ENCODE results near the gene GALNT2.

GALNT2 gene

DNA sequence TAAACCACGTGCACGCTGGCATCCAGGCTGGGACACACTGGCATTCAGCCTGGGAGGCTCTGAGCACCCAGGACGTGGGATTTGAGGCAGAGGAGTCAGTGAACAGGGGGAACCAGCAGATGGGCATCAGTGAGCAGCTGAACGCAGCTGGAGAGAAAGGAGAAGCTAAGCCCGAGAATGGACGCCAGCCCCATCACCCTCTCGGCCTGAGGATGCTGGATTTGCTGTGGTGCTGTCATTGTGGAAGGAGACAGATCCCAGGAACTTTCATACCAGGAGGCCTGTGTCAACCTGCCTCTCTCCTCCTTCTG, 226.3 kb downstream of the GALNT2 start:
- H4K20me1 ChIP-seq = no peaks in the 10 kb centered on the region
- no peak for TF ChIP-seq Cebpa-rat (IDR thresholded peaks at IDR 0.05)
- peaks cover 54% of the 10 kb centered on the region for H3K4me1 ChIP-seq
- no peaks in the 10 kb centered on the region; the same call in 1 of the 2 replicates for H3K27me3 ChIP-seq
- H3K4me2 ChIP-seq = peak overlapping the region; percentile 88; the same call in 1 of the 2 replicates
- H3K27ac ChIP-seq = no peak overlapping the region
- H3K36me3 ChIP-seq = no peaks in the 10 kb centered on the region
- H3K9me3 ChIP-seq = no peaks in the 10 kb centered on the region
- H3K4me3 ChIP-seq = no peak overlapping the region
- H3K9ac ChIP-seq = no peak overlapping the region

DNA sequence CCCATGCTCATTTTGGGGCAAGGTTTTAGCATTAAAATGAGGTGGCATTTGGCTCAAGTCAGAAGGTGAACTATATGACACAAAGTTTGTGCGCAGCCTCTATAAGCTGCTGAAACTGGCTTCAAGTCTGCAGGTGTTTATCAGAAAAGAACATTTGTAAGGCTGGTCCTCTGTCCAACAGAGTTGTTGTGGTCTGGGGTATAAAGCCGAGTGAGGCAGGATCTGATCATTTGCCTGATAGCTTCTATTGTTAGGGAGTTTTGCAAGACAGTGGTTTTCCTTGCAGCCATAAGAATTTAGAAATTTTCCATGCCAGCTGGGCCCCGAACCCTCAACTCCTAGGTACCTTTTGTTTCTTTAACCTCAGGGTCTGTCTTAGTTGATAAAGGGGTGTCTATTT, 228.3 kb downstream of the GALNT2 start:
- H4K20me1 ChIP-seq = no peaks in the 10 kb centered on the region
- no peak overlapping the region for H3K4me3 ChIP-seq
- no peak overlapping the region for H3K4me2 ChIP-seq
- peaks cover 48% of the 10 kb centered on the region for H3K4me1 ChIP-seq
- H3K27ac ChIP-seq = no peak overlapping the region
- no peak overlapping the region for H3K9ac ChIP-seq
- H3K27me3 ChIP-seq = peaks cover 8% of the 10 kb centered on the region; the same call in 1 of the 2 replicates
- TF ChIP-seq Cebpa-rat (IDR thresholded peaks at IDR 0.05) = no peak
- no peaks in the 10 kb centered on the region for H3K36me3 ChIP-seq
- H3K9me3 ChIP-seq = no peaks in the 10 kb centered on the region

- Histone ChIP-seq H4K20me1 (no peaks in the 10 kb centered on the region), H3K27me3 (peaks cover 25% of the 10 kb centered on the region; the same call in 1 of the 2 replicates), H3K36me3 (no peaks in the 10 kb centered on the region), H3K4me3 (no peak overlapping the region), H3K9ac (no peak overlapping the region), H3K4me2 (peak overlapping the region; percentile 76), H3K4me1 (peaks cover 30% of the 10 kb centered on the region), H3K9me3 (no peaks in the 10 kb centered on the region), H3K27ac (no peak overlapping the region)
- TF ChIP-seq Cebpa-rat (IDR thresholded peaks at IDR 0.05) = no peak
These were observed 232.4 kb downstream of the GALNT2 start for GRCh38 chr1:230299191-230300006.

- H3K9me3 ChIP-seq = no peaks in the 10 kb centered on the region
- no peak for TF ChIP-seq Cebpa-rat (IDR thresholded peaks at IDR 0.05)
- H3K4me2 ChIP-seq = peak overlapping the region; percentile 76
- H3K9ac ChIP-seq = no peak overlapping the region; the same call in 1 of the 2 replicates
- no peaks in the 10 kb centered on the region for H3K36me3 ChIP-seq
- no peaks in the 10 kb centered on the region for H4K20me1 ChIP-seq
- H3K27ac ChIP-seq = no peak overlapping the region
- H3K4me3 ChIP-seq = no peak overlapping the region
- peaks cover 25% of the 10 kb centered on the region; the same call in 1 of the 2 replicates for H3K27me3 ChIP-seq
- H3K4me1 ChIP-seq = peaks cover 30% of the 10 kb centered on the region
These were observed 233.6 kb downstream of the GALNT2 start for GRCh38 chr1:230300322-230301301.

- no peaks in the 10 kb centered on the region for H3K36me3 ChIP-seq
- H3K27ac ChIP-seq = no peak overlapping the region
- no peaks in the 10 kb centered on the region for H4K20me1 ChIP-seq
- no peak for TF ChIP-seq Cebpa-rat (IDR thresholded peaks at IDR 0.05)
- peaks cover 30% of the 10 kb centered on the region for H3K4me1 ChIP-seq
- H3K27me3 ChIP-seq = peaks cover 25% of the 10 kb centered on the region; the same call in 1 of the 2 replicates
- H3K9ac ChIP-seq = no peak overlapping the region; the same call in 1 of the 2 replicates
- no peaks in the 10 kb centered on the region for H3K9me3 ChIP-seq
- H3K4me3 ChIP-seq = no peak overlapping the region
- H3K4me2 ChIP-seq = peak overlapping the region; percentile 76
These were observed 234.3 kb downstream of the GALNT2 start for GRCh38 chr1:230301322-230301721.

DNA sequence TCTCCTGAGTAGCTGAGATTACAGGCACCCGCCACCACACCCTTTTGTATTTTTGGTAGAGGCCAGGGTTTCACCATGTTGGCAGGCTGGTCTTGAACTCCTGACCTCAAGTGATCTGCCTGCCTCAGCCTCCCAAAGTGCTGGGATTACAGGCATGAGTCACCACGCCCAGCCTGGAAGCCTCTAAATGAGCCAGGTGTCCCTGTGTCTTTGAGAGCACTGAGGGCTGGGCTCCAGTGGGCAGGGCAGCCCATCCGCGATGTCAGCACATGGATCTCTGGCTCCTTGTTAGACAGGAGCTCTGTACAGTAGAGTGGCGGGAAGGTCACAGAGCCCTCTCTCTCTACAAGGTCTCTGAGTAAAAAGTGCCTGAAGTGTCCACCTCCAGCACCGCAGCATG, 234.8 kb downstream of the GALNT2 start:
- no peak overlapping the region for H3K4me3 ChIP-seq
- peak overlapping the region; percentile 76 for H3K4me2 ChIP-seq
- no peaks in the 10 kb centered on the region for H3K36me3 ChIP-seq
- peaks cover 30% of the 10 kb centered on the region for H3K4me1 ChIP-seq
- H4K20me1 ChIP-seq = no peaks in the 10 kb centered on the region
- no peak overlapping the region for H3K27ac ChIP-seq
- H3K27me3 ChIP-seq = peaks cover 25% of the 10 kb centered on the region; the same call in 1 of the 2 replicates
- TF ChIP-seq Cebpa-rat (IDR thresholded peaks at IDR 0.05) = no peak
- no peaks in the 10 kb centered on the region for H3K9me3 ChIP-seq
- no peak overlapping the region for H3K9ac ChIP-seq

DNA sequence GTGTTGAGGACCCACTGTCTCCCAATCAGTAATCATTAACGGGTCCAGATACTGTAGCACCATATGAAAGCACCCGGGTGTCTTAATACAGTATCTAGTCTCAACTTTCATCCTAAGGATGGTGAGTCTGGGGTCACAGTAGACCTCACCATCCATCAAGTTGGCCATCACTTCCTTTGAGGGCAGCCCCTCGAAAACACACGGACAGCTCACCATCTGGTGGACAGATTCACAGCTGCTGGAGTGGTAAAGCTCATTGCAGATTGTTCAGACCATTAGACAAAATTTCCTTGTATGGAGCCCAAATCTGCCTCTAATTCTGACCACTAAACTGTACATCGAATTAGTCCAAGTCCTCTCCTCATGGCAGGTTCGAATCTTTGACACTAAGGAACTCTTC, 236.0 kb downstream of the GALNT2 start:
- no peak for TF ChIP-seq Cebpa-rat (IDR thresholded peaks at IDR 0.05)
- Histone ChIP-seq H3K4me2 (no peak overlapping the region), H3K9ac (no peak overlapping the region)

GRCh38 chr1:230303822-230304221, 236.8 kb downstream of the GALNT2 start:
- Histone ChIP-seq H3K27me3 (peaks cover 25% of the 10 kb centered on the region; the same call in 1 of the 2 replicates), H3K9ac (no peak overlapping the region), H4K20me1 (no peaks in the 10 kb centered on the region), H3K27ac (no peak overlapping the region), H3K4me3 (no peak overlapping the region), H3K36me3 (no peaks in the 10 kb centered on the region), H3K4me2 (no peak overlapping the region), H3K9me3 (no peaks in the 10 kb centered on the region), H3K4me1 (peaks cover 36% of the 10 kb centered on the region)
- no peak for TF ChIP-seq Cebpa-rat (IDR thresholded peaks at IDR 0.05)

More for the DNA sequence above, 236.0 kb downstream of the GALNT2 start:
- Histone ChIP-seq H3K36me3 (no peaks in the 10 kb centered on the region), H3K9me3 (no peaks in the 10 kb centered on the region), H3K4me3 (no peak overlapping the region), H4K20me1 (no peaks in the 10 kb centered on the region), H3K27me3 (peaks cover 25% of the 10 kb centered on the region; the same call in 1 of the 2 replicates), H3K27ac (no peak overlapping the region), H3K4me1 (peaks cover 36% of the 10 kb centered on the region)

- H3K4me1 ChIP-seq = peaks cover 24% of the 10 kb centered on the region
- TF ChIP-seq Cebpa-rat (IDR thresholded peaks at IDR 0.05) = no peak
These were observed 239.1 kb downstream of the GALNT2 start for GRCh38 chr1:230306169-230306568.

More at GRCh38 chr1:230306169-230306568, 239.1 kb downstream of the GALNT2 start:
- Histone ChIP-seq H3K27me3 (peaks cover 10% of the 10 kb centered on the region; the same call in 1 of the 2 replicates), H3K9me3 (no peaks in the 10 kb centered on the region), H4K20me1 (no peaks in the 10 kb centered on the region), H3K4me2 (no peak overlapping the region), H3K27ac (no peak overlapping the region), H3K4me3 (no peak overlapping the region), H3K36me3 (no peaks in the 10 kb centered on the region), H3K9ac (no peak overlapping the region)
